Thymus (tissue), 11 donors: Measurements from ENCODE around the gene HPCAL1. TPM values are rescaled to one million over a fixed set of nuclear protein-coding genes. Genes with fewer than 3 reads are reported as not detected.

Experiments used
- DNase-seq, 9 donors: peaks; one replicate each; pipeline ENCODE4 v3.0.0-alpha.2; 2013; ENCODE audit warnings: low spot score in 9 of 9, low read depth in 6 of 9, missing footprints in 1 of 9
- H3K27ac ChIP-seq, 2 donors: one replicate each; pipeline ENCODE4 v1.5.1; 2013; ENCODE audit warnings: control low read depth in 1 of 2, low read depth in 1 of 2, low read length in 1 of 2, mild to moderate bottlenecking in 1 of 2, moderate library complexity in 1 of 2
- H3K27me3 ChIP-seq, 2 donors: one replicate each; pipeline ENCODE4 v1.5.1; 2013; ENCODE audit warnings: low read length in 1 of 2; ENCODE audit not compliant: control insufficient read depth in 2 of 2, insufficient read depth in 1 of 2
- H3K36me3 ChIP-seq, 2 donors: one replicate each; pipeline ENCODE4 v1.5.1; 2013; ENCODE audit warnings: low read length in 1 of 2, mild to moderate bottlenecking in 1 of 2, moderate library complexity in 1 of 2; ENCODE audit not compliant: control insufficient read depth in 2 of 2, insufficient read depth in 2 of 2
- H3K4me1 ChIP-seq, 2 donors: one replicate each; pipeline ENCODE4 v1.5.1; 2013; ENCODE audit warnings: low read length in 2 of 2; ENCODE audit not compliant: control insufficient read depth in 2 of 2, insufficient read depth in 2 of 2
- H3K4me3 ChIP-seq, 2 donors: one replicate each; pipeline ENCODE4 v1.5.1; 2013; ENCODE audit warnings: low read length in 2 of 2, control low read depth in 1 of 2, mild to moderate bottlenecking in 1 of 2
- H3K9me3 ChIP-seq, 2 donors: one replicate each; pipeline ENCODE4 v1.5.1; 2013; ENCODE audit warnings: low read length in 1 of 2, mild to moderate bottlenecking in 1 of 2; ENCODE audit not compliant: control insufficient read depth in 2 of 2, insufficient read depth in 1 of 2
- WGBS: extraction: QIAGEN DNeasy Blood & Tissue Kit; methylation state at CpG from one replicate; pipeline ENCODE4 v1.1.7; 2013; 5-methylcytosine and 5-hydroxymethylcytosine counted together
- polyA plus RNA-seq: library from polyadenylated mRNA; stranded (reverse); fragments of 200-250 nt; gene quantifications from one replicate; pipeline ENCODE4 v1.2.3, GENCODE V29; 2013
- total RNA-seq: library from RNA; stranded (reverse); fragments of 120-200 nt; gene quantifications from one replicate; pipeline ENCODE4 v1.2.4, GENCODE V29; 2013
- donor health status: healthy.

Gene HPCAL1
- total and polyA plus RNA-seq, 2 donors: 12.6 to 47.9 TPM

- WGBS: 98% methylated on average over 5 of the region's 5 CpGs
- Histone ChIP-seq H3K4me3 (no peak overlapping the region), H3K4me1 (peaks cover 0 to 3% of the 10 kb centered on the region in 2 donors), H3K9me3 (no peaks in the 10 kb centered on the region), H3K27me3 (no peaks in the 10 kb centered on the region), H3K27ac (no peak overlapping the region), H3K36me3 (no peaks in the 10 kb centered on the region)
- DNase-seq: no peak
Observed at GRCh38 chr2:10312437-10312957, 9.8 kb downstream of the HPCAL1 start.

GRCh38 chr2:10316336-10316735 lies 13.6 kb downstream of the HPCAL1 start:
- Histone ChIP-seq H3K4me1 (no peaks in the 10 kb centered on the region), H3K27me3 (no peaks in the 10 kb centered on the region), H3K27ac (no peak overlapping the region), H3K4me3 (no peak overlapping the region), H3K9me3 (no peaks in the 10 kb centered on the region), H3K36me3 (no peaks in the 10 kb centered on the region)
- 95% methylated on average over 6 of the region's 6 CpGs for WGBS
- no peak for DNase-seq

GRCh38 chr2:10316860-10317259 lies 14.2 kb downstream of the HPCAL1 start:
- Histone ChIP-seq H3K27ac (no peak overlapping the region), H3K9me3 (no peaks in the 10 kb centered on the region), H3K27me3 (no peaks in the 10 kb centered on the region), H3K4me1 (no peaks in the 10 kb centered on the region), H3K36me3 (no peaks in the 10 kb centered on the region), H3K4me3 (no peak overlapping the region)
- DNase-seq: no peak
- WGBS: 90% methylated on average over 7 of the region's 7 CpGs

GRCh38 chr2:10317646-10318045 lies 14.9 kb downstream of the HPCAL1 start:
- 94% methylated on average over 5 of the region's 5 CpGs for WGBS

GRCh38 chr2:10318345-10318744 lies 15.6 kb downstream of the HPCAL1 start:
- no peaks in the 10 kb centered on the region for H3K9me3 ChIP-seq
- no peak overlapping the region for H3K4me3 ChIP-seq
- WGBS: 96% methylated on average over 13 of the region's 13 CpGs
- H3K27ac ChIP-seq: no peak overlapping the region
- peaks cover 0 to 3% of the 10 kb centered on the region in 2 donors for H3K36me3 ChIP-seq
- H3K27me3 ChIP-seq: no peaks in the 10 kb centered on the region
- no peak for DNase-seq
- no peaks in the 10 kb centered on the region for H3K4me1 ChIP-seq

More at GRCh38 chr2:10317646-10318045, 14.9 kb downstream of the HPCAL1 start:
- no peak overlapping the region for H3K4me3 ChIP-seq
- no peak overlapping the region for H3K27ac ChIP-seq
- no peak for DNase-seq
- no peaks in the 10 kb centered on the region for H3K36me3 ChIP-seq
- H3K27me3 ChIP-seq: no peaks in the 10 kb centered on the region
- H3K9me3 ChIP-seq: no peaks in the 10 kb centered on the region
- H3K4me1 ChIP-seq: no peaks in the 10 kb centered on the region

GRCh38 chr2:10319892-10320574 lies 17.3 kb downstream of the HPCAL1 start:
- H3K27ac ChIP-seq: no peak overlapping the region
- peaks cover 0 to 3% of the 10 kb centered on the region in 2 donors for H3K36me3 ChIP-seq
- H3K4me3 ChIP-seq: no peak overlapping the region
- peaks cover 0 to 1% of the 10 kb centered on the region in 2 donors for H3K4me1 ChIP-seq
- no peak for DNase-seq
- WGBS: 97% methylated on average over 10 of the region's 10 CpGs
- no peaks in the 10 kb centered on the region for H3K9me3 ChIP-seq
- H3K27me3 ChIP-seq: no peaks in the 10 kb centered on the region

GRCh38 chr2:10320575-10320931 lies 17.8 kb downstream of the HPCAL1 start:
- Histone ChIP-seq H3K36me3 (peaks cover 0 to 3% of the 10 kb centered on the region in 2 donors), H3K27ac (no peak overlapping the region), H3K4me1 (peaks cover 2 to 6% of the 10 kb centered on the region in 2 donors), H3K4me3 (no peak overlapping the region), H3K27me3 (no peaks in the 10 kb centered on the region), H3K9me3 (peaks cover 0 to under 1% of the 10 kb centered on the region in 2 donors)
- no peak for DNase-seq
- over 99% methylated on average over 4 of the region's 4 CpGs for WGBS

- Histone ChIP-seq H3K4me3 (no peak overlapping the region), H3K4me1 (peaks cover 3 to 10% of the 10 kb centered on the region in 2 donors), H3K36me3 (peaks cover 0 to 3% of the 10 kb centered on the region in 2 donors), H3K27ac (no peak overlapping the region), H3K27me3 (no peaks in the 10 kb centered on the region), H3K9me3 (peaks cover 0 to 4% of the 10 kb centered on the region in 2 donors)
- no peak for DNase-seq
- WGBS: 98% methylated on average over 9 of the region's 9 CpGs
Observed at GRCh38 chr2:10320933-10321332, 18.2 kb downstream of the HPCAL1 start.

- peaks cover 3 to 16% of the 10 kb centered on the region in 2 donors for H3K4me1 ChIP-seq
- H3K27me3 ChIP-seq: peaks cover 0 to 2% of the 10 kb centered on the region in 2 donors
- no peak overlapping the region for H3K4me3 ChIP-seq
- no peak for DNase-seq
- H3K9me3 ChIP-seq: peaks cover 0 to 4% of the 10 kb centered on the region in 2 donors
- peaks cover 0 to 3% of the 10 kb centered on the region in 2 donors for H3K36me3 ChIP-seq
- 98% methylated on average over 6 of the region's 6 CpGs for WGBS
- H3K27ac ChIP-seq: no peak overlapping the region
Observed at GRCh38 chr2:10321622-10322021, 18.9 kb downstream of the HPCAL1 start.
